NCI-H2107 treated with DMSO at 0.1 percent for 48 hours (cell line): ENCODE measurements around the gene SIRPG.
"Not testable (repeated sequence)": the region's sequence is repeated elsewhere in the genome, so short reads cannot be mapped to it uniquely, and the experiment has no call there.

Experiments used
- DNase-seq: peaks from one replicate; lab custom pipeline; 2025; ENCODE audit not compliant: unreplicated experiment; lab: John Stamatoyannopoulos, UW

The SIRPG gene

GRCh38 chr20:1637226-1637625, 20.4 kb downstream of the SIRPG start:
- DNase-seq = no peak

- no peak for DNase-seq
These were observed 21.0 kb downstream of the SIRPG start for GRCh38 chr20:1636621-1637020.

DNA sequence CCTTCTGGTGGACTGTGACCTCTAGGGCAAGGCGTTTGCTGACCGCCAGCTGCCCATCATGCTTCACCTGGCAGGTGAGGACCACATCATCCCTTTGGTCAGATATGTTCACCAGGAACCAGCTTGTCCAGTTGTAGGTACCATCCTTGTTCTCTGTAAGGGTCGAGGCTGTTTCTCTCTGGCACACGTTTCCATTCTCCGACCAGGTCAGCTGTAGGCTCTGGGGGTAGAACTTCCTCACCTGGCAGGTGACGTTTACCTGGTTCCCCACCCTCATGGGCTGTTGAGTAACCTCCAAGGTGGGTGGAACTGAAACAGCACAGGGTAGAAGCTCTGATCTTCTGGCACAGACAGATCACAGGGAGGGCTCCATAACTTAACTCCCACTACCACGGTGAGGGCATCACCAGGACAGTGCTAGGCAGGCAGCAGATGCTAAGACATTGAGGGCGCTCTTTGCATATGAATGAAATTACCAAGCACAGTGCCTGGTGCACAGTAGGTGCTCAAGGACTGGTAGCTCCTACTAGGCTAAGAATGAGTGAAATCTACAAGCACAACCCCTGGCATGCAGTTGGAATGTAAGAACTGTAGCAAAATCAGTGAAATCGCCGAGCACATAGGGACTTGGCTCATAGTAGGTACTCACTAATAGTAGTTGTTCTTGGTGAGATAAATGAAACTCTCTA, 22.1 kb downstream of the SIRPG start:
- DNase-seq = no peak

DNA sequence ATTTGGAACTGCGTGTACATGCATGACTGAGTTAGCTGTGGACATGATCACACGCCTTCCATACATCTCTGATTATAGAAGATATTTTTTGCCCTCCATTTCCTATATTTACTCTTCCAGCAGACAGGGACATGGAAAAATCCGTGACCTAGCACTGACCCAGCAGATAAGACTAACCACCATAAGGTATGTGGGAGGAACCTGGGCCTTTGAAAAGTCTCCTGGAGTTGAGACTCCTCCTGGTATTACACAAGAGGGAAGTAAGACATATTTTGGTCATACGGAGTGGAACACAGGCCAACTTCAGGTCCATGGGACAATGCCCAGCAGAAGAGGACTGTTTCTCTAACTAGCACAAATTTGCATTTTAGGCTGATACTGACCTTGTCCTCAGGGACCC, 24.0 kb downstream of the SIRPG start:
- no peak for DNase-seq

- no peak for DNase-seq
These were observed 25.4 kb downstream of the SIRPG start for GRCh38 chr20:1632178-1632577.

DNA sequence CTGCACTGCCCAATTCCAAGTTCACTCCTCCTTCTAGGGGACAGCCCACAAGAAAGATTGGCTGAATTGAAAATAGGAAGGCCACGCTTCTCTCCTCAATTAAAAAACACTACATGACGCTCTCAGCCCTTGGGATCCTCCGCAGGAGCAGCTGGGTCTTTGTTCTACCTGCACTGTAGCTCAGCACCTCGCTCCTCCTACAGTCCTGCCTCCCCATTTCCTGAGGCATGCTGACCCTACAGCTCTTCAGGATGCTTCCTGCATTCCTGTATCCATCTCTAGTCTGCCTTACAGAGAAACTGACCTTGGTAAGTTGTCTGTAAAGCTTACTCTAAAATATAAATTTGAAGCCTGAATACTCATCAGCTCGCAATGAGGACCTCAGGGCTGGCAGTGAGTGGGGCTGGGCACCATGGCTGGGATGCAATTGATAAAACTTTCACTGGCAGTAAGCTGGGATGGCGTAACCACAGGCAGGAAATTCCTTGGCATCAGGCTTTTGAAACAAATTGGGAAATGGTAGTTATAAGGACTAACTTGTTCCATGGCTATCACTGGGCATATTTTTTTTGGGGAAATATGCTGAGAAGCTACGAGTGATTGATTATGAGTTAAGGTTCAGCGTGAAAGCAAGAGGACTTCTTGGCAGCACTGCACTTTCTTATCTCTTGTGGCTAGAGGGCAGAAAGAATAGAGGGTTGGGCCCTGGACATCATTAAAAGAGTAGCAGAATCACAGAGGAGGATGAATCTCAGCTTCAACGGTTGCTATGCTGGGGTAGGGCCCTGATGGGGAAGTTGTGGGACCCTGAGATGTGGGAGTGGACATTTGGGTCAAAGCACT, 26.0 kb downstream of the SIRPG start:
- DNase-seq = no peak

GRCh38 chr20:1630186-1630585, 27.4 kb downstream of the SIRPG start:
- no peak for DNase-seq

DNA sequence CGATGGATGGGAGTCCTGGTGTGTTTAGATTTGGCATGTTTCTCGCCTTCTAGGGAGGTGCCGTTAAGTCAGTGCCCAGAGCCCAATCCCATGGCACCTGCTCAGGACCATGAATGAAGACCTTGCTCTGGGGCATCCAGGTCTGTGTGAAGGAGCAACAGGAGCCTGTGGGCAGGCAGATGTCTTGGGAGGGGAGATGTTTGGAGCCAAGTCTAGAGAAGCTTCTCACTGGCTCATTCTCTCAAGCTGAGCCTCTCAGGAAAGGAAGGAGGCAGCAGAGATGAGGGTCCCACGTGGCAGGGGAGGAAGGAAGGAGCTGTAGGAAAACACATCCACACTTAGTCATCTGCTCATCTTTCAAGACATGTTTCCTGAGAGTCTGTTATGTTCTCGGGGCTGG, 28.3 kb downstream of the SIRPG start:
- no peak for DNase-seq

- DNase-seq = no peak
These were observed 29.0 kb downstream of the SIRPG start for GRCh38 chr20:1628621-1629020.

GRCh38 chr20:1627200-1627550, 30.4 kb downstream of the SIRPG start:
- DNase-seq = no peak

- DNase-seq = no peak
These were observed 30.9 kb downstream of the SIRPG start for GRCh38 chr20:1626528-1627199.

DNA sequence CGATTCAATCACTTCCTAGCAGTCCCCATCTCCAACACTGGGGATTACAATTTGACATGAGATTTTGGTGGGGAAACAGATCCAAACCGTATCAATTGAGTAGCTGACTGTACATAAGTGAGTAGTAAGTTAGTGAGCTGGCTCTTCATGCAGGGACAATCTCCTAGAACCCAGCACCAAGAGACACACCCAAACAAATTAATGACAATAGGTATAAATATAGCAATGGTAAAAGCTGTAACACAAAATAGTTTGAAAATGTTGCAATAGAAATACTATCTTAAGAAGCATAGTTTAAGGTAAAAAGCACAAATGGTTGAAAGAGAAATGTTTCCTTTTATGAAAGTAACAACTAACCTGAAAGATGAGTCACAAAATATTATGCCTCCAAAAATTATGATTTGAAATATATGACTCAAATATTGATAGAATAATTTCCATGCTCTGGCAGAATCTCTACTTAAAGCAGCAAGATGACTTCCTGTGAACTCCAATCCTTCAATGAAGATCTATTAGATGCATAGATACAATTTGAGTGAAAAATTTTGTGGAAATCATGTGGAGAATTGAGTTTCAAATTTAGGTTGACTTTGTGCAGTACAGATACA, 32.4 kb downstream of the SIRPG start:
- DNase-seq = no peak

DNA sequence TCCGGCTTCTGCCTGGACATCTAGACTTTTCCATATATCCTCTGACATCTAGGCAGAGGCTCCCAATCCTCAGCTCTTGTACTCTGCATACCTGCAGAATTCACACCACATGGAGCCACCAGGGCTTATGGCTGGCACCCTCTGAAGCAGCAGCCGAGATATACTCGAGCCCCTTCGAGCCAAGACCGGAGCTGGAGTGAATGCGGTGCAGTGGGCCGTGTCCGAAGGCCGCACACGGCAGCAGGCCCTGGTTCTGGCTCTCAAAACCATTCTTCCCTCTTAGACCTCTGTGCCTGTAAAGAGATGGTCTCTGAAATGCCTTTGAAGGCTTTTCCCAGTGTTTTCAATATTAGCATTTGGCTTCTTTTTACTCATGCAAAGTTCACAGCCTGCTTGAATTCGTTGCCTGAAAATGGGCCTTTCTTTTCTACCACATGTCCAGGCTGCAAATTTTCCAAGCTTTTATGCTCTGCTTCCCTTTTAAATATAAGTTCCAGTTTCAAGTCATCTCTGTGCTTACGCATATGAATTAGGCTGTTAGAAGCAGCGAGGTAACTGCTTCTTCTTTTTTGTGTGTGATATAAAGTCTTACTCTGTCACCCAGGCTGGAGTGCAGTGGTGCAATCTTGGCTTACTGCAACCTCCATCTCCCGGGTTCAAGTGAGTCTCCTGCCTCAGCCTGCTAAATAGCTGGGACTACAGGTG, 33.9 kb downstream of the SIRPG start:
- no peak for DNase-seq

- DNase-seq = no peak
These were observed 35.1 kb downstream of the SIRPG start for GRCh38 chr20:1622450-1622849.

DNA sequence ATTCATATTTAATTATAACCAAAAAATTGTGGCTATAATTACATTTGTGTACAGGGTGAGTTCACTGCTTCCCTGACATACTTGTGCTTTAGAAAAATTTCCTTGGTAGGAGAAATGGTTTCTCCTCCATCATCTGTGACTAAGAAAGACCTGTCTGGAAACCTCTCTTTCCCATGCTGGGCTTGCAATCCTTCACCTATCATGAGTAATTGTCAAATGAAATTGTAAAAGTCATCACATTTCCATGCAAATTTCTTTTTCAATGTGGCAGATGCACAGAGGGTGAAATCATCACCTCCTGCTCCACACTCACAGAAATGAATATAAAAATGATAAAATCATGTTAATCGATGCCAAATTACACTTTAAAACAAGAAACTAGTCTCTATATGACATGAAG, 36.3 kb downstream of the SIRPG start:
- no peak for DNase-seq

DNA sequence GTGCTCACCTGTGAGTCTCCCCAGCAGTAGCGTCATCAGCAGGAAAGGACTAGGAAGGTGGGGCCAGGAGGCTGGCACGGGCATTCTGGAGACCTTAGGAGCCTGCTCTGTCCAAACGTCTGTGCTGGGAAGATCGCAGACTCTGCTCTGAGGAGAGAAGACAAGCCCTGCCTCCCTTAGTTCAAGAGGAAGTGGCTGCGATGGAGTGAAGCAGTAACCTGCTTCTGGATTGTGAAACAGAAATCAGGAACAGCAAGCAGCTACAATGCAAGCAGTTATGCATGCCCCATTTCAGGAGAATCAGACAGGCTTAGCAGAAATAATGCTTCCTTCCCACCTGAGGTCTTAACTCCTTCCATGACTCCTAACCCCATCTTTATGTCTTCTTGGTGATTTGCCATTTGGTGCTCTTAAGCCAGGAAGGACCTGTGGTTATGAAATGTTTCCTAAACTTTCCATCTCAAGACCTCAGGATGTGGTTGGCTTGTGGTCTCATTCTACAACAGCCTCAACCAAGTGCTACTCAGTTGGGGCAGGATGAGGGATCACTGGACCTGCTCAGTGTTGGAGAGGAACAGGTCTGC, 37.6 kb downstream of the SIRPG start, which contains the start of gene SIRPB1:
Gene SIRPB1, minus strand, starts transcription at position 149 of the 584 bp plus-strand sequence. Its CDS starts 65 bp downstream, at position 84.
- DNase-seq = no peak

DNA sequence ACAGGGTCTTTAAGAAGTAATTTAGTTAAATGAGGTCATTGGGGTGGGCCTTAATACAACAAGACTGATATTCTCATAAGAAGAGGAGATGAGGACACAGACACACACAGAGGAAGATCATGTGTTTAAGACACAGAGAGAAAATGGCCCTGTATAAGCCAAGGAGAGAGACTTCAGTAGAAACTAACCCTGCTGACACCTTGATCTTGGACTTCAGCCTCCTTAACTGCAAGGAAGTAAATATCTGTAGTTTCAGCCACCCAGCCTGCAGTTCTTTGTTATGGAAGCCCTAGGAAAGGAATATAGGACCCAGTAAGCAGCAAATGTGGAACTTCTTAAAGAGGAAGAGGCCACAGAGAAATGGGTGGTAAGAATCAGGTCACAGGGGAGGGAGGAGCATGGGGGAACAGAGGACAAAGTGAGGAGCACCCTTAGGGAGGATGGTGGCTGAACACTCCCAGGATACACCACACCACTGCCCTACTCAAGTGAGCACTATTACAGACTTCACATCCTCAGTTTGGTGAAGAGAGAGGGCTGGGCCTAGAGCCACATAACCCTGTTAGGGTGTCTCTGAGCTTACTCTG, 38.5 kb downstream of the SIRPG start:
- DNase-seq = no peak

GRCh38 chr20:1618479-1618878, 39.1 kb downstream of the SIRPG start:
- no peak for DNase-seq

DNA sequence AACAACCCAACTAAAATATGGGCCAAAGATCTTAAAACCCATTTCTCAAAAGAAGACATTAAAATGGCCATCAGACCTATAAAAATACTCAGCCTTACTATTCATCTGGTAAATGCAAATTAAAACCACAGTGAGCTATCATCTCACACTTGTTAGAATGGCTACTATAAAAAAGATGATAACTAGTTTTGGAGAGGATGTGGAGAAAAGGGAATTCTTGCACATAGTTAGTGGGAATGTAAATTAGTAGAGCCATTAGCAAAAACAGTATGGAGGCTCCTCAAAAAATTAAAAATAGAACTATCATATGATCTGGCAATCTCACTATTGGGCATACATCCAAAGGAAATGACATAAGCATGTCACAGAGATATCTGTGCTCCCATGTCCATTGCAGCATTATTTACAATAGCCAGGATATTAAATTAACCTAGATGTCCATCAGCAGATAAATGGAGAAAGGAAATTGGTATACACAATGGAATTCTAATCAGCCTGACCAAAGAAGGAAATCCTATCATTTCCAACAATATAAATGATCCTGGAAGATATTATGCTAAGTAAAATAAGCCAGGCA, 40.6 kb downstream of the SIRPG start:
- no peak for DNase-seq

DNA sequence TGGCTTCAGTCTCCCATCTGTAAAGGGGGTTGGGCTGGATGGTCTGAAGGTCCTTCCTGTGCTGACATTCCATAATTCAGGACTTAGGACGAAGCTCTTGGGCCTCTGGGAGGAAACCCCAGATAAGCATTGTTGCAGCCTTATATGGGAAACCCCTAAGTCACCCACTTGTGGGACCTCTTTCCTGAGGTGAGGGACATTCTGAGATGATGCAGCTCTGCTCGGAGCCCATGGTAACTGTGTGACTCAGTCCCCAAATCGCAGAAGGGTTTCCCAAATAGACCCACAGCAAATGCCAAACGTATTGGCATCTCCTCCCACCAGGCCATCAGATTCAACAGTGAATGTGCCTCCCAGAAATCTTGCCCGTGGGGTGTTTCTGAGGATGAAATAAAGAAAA, 47.2 kb downstream of the SIRPG start:
- DNase-seq = not testable (repeated sequence)
